Fibroblast of skin of scalp (primary cell): ENCODE measurements around the gene SPATA25.
"Not testable (repeated sequence)": the region's sequence is repeated elsewhere in the genome, so short reads cannot be mapped to it uniquely, and the experiment has no call there.

ENCODE experiments used
- DNase-seq: peaks from one replicate; pipeline ENCODE4 v3.0.0-alpha.2; 2013

The SPATA25 gene

DNA sequence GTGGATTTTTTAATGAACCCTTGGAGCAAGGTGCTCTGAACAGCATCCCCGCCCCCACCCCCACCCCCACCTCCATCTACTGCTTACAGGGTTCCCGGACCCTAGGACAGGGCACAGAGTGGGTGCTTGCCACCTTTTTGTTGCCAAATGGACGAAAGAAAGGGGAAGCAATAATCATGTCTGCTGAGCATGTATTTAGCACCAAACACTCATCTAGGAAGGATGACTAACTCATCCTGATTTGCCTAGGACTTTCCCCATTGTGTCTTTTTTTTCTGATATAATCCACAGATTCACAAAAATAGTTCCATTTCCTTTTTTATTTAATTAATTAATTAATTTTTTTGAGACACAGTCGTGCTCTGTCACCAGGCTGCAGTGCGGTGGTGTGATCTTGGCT, 25.7 kb upstream of the SPATA25 start:
- no peak for DNase-seq

DNA sequence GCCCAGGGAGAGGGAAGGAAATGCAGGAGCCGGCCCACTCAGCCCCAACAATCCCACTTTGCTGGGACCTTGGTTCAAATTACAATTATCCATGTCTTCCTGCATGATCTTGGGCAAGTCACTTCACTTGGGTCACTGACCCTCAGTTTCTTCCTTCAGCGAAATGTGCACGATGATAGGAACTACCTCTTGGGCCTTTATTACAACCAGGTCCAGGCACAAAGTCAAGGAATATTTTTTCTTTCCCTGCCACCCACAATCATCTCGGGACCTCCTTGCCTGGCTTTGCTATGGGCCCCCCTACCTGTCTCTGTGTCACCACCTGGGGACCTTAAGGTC, 24.9 kb upstream of the SPATA25 start:
- no peak for DNase-seq

DNA sequence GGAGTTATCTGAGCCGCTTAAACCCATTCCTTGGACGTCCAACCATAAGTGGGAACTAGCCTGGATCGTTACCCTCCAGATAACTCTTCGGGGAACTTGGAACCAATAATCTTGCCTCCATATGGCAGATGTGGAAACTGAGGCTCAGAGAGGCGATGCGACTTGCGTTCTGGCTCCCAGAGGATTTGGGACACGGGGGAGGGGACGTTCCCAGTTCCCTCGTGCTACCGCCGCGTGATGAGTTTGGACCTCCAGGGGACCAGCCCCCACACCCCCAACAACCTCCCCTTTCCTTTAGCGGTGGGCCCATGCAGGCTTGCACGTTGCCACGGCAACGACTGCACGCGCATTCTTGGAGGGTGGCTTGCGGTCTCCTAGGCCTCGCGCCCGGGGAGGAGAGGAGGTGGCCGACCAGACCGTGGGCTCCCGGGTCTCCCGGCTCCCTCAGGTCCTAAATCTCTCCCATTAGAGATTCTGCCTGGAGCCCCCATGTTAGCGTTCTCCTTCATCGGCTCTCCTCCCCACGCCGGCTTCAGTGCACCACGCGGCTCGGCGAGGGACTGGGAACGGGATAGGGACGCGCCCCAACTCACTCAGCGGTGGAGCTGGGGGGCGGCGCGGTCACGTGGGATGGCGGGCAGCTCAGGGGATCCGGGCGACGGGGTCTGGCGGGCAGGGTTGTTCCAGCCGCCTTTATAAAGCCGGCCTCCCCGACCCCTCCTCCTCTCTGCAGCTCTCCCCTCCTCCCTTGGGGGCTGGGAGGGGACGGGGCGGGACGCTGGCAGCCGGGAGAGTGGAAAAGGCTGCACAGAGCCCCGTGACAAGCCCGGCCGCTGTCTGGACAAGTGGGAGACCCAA, 24.3 kb upstream of the SPATA25 start, which contains the start of gene PLTP:
Gene PLTP, minus strand, starts transcription at position 670 of the 858 bp plus-strand sequence. CDS start 703 bp downstream, outside the sequence.
- DNase-seq, result peak; percentile 83

- DNase-seq, result peak; percentile 100
These were observed 23.5 kb upstream of the SPATA25 start for GRCh38 chr20:45910670-45911485.

DNA sequence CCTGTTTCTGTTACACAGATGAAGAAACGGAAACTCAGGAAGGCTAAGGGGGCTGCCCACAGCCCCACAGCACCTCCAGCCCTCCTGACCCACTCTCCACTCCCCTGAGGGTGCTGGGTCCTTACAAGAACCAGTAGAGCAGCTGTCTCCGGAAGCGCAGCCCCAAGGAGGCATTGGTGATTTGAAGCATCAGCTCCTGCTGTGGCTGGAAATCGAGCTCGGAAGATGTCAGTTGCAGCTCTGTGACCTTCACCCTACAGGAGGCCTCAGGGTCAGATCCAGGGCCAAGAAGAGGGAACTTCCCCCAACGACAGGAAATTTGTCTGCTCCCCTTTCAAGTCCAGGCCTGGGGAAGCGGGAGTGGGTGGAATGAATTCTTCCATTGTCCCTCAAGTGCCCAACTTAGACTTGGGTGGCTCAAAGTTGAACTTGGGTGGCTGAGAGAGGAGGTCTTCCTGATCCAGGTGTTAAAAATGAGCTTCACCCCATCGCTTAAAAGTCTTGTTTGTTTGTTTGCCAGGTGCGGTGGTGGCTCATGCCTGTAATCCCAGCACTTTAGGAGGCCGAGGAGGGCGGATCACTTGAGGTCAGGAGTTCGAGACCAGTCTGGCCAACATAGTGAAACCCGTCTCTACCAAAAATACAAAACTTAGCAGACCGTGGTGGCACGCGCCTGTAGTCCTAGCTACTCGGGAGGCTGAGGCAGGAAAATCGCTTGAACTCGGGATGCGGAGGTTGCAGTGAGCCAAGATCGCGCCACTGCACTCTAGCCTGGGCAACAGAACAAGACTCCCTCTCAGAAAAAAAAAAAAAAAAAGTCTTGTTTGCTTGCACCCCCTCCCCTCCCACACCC, 22.6 kb upstream of the SPATA25 start:
- DNase-seq, result no peak

GRCh38 chr20:45909336-45909808, 21.9 kb upstream of the SPATA25 start:
- DNase-seq, result no peak

DNA sequence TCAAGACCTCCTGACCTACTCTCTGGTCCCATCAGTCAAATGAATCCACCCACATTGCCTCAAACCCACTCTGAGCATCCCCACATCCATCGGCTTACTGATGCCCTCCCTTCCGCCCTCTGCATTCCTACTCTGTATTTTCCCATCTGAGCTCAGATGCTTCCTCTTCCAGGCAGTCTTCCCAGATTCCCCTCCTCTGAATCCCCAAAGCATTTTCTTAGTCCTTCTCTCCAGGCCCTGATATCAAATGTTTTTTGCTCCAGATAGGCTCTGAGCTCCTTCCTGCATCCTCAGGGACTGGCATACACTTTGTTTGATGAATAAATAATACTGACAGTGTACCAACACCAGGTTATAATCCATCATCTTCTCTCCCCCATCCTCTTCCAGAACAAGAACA, 20.7 kb upstream of the SPATA25 start:
- no peak for DNase-seq

DNA sequence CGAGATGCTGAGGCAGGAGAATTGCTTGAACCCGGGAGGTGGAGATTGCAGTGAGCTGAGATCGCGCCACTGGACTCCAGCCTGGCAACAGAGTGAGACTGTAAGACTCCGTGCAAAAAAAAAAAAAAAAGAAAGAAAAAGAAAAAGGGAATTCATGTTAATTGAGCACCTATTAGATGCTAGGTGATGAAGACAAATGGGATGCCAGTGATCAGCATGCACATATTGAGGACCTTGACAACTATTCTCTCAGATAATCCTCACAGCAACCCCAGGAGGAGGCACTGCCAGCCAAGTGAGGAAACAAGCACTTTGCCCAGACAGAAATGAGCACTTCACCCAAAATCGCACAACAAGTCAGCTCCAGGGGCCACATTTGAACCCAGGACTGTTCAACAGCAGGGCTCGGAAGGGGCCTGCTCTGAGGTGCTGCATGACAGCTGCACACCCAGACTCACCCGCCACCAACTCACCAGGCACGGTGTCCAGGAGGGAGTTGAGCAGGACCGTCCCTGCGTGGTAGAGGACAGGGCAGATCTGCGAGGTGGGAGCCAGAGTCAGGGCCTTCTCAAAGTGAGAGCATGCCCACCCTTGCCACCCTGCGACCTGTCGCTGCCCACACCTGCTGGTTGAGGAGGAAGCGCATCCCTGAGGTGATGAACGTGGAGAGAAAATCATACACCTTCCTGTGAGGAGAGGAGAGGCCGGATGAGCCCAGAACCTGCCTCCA, 20.0 kb upstream of the SPATA25 start:
- no peak for DNase-seq

DNA sequence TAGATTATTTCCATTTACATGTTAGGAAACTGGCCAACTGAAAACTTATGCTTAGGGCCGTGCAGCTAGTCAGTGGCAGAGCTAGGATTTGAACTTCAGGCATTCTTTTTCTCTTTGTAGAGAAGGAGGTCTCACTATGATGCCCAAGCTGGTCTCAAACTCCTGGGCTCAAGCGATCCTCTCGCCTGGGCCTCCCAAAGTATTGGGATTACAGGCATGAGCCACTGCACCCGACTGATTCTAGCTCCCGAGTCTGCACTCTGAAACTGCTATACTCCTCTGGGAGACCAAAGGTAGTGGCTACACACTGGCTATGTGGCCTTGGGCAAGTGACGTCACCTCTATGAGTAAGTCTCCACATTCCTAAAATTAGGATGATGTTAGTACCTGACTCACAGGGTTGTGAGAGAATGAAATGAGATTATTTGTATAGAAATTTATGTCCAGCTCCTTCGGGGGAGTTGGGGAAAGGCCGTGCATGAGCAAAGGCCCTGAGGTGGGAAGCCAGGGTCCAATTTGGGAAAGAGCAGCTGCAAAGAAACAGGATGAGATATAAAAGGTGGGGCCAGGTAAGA, 18.2 kb upstream of the SPATA25 start:
- peak; percentile 44 for DNase-seq

DNA sequence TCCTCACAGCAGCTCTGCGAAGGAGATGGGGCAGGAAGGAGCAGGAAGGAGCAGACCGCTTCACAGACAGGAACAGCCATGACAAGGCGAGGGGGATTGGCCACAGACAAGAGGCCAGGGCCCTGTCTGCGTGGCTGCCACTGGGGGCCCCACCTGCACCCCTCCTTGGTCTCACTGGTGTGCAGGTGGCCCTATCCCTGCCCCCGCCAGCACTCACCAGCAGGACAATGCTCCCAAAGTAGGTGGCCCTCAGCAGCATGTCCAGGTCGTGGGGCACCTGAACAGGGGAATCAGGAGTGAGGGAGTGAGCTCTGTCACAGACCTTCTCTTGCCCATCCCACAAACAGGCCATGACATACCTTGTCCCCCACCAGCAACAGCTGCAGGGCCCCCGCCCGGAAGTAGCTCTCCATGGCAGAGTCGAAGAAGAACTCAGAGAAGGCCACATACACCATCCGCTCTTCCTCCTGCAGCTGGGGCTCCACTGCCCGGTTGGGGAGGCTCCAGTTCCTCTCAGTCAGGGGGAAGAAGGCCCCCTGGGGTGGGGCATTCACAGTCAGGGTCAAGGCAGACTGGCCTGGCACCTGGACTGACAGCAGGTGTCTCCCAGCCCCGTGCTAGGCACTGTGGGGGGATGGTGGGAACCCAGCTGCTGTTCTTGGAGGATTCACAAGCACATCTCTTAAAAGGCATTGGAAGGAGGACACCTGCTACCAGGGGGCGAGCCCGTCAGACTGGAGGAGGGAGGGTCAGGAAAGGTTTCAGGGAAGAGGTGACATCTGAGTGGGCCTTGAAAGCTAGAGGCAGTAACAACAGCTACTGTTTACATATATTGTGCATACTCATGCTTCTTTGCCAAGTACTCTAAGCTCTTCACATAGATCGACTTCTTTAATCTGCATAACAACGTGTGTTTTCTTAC, 17.4 kb upstream of the SPATA25 start:
- no peak for DNase-seq

- no peak for DNase-seq
These were observed 14.8 kb upstream of the SPATA25 start for GRCh38 chr20:45902199-45902701.

DNA sequence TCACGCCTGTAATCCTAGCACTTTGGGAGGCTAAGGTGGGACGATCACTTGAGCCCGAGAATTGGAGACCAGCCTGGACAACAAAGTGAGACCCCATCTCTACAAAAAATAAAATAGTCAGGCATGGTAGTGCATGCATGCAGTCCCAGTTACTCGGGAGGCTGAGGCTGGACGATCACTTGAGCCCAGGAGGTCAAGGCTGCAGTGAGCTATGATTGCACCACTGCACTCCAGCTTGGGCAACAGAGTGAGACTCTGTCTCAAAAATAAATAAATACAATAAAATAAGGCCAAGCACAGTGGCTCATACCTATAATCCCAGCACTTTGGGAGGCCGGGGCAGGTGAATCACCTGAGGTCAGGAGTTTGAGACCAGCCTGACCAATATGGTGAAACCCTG, 13.9 kb upstream of the SPATA25 start:
- DNase-seq, result not testable (repeated sequence)

DNA sequence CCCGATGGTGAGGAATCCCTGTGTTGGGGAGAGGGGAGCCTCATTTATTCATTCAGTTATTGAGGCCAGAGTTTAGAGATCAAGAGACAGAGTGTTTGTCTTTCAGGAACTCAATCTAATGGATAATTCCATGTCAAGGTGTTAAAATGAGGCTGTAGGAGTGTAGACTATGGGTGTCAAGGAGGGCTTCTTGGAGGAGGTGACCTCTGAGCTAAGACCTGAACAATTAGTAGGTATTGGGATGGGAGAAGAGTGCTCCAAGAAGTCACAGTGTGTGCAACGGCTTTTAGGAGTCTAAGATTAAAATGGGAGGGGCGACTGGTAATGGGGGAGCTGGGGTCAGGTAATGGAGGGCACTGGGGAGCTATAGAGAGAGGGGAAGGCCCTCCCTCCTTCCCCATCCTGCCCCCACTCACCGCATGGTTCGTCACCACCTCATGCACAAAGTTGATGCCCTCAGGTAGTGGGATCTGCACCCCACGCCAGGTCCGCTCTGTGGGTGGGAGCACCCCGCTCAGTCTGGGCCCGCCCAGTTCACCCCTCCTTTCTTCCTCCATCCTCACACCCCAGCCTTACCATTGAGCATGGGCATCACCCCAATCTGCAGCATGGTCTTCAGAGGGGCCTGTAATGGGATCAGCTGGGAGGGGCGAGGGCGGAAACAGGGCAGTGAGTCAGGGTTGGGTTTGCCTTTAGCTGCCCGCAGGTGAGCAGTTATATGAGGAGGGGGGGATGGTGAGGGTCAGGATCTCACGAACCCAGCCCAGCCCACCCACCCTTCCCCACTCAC, 11.8 kb upstream of the SPATA25 start:
- DNase-seq, result no peak

GRCh38 chr20:45898285-45898684, 10.9 kb upstream of the SPATA25 start:
- no peak for DNase-seq

DNA sequence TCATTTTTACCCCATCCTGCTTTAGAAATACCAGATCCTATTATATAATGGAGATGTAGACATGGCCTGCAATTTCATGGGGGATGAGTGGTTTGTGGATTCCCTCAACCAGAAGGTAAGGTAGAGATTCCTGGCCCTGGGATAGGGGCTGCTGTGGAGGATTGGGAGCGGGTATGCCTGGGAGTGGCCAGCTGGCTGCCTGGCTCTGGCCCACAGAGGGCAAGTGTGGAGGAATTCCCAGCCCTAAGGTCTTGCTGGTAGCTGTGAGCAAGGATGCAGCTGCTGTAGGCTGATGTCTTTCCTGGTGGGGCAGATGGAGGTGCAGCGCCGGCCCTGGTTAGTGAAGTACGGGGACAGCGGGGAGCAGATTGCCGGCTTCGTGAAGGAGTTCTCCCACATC, 10.3 kb upstream of the SPATA25 start:
- DNase-seq, result no peak

DNA sequence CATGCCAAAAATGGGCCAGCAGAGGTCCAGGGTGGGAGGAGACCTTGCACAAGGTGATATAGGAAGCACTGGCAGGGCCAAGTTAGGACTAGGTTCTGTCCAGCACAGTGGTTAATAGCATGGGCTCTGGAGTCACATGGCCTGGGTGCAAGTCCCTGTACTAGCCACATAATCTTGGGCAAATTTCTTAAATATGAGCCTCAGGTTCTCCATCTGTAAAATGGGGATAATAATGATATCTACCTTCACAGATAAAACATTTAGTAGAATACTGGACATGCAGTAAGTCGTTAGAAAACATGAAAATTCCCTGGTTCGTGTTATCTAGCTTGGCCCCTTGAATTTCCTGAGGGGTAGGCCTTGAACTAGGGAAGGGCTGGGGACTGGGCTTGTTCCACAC, 9.9 kb upstream of the SPATA25 start:
- DNase-seq, result no peak

DNA sequence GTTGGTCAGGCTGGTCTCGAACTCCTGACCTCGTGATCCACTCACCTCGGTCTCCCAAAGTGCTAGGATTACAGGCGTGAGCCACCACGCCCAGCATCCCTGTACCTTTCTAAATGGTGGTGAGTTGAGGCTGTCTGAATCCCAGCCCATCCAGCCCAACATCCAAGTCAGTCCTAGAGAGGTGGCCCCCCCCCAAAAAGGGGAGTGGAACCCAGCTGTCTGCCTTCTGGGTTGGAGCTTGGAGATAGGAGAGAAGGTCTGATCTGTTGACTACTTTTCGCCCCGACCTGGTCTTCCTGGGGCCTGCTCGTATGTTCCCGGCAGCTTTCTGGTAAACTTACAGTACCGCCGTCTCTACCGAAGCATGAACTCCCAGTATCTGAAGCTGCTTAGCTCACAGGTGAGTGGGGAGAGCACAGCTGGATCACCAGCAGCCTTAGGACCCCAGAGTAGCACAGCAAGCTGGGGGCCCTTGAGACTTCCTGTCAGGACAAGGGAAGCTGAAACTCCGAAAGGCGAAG, 9.3 kb upstream of the SPATA25 start:
- DNase-seq, result no peak

- no peak for DNase-seq
These were observed 7.4 kb upstream of the SPATA25 start for GRCh38 chr20:45894797-45895196.

DNA sequence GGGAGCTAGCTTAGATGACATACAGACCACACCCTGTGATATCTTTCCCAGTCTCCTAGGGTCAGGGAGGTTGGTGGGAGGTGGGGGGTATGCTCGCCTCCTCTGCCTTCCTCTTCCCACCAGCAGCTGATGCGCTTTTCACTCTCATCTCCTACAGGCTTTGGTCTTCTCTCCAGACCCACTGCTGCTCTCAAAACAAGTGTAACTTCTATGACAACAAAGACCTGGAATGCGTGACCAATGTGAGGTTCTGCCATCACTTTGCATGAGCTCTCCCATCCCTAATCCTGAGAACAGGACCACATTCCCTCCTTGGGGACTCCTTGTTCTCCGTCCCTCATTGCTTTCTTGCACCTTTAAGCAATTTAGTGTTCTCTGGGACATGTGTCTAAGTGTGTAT, 6.4 kb upstream of the SPATA25 start:
- DNase-seq, result no peak
